ENCODE results near the gene AEN.

AEN gene

GRCh38 chr15:88607951-88608350, 13.2 kb upstream of the AEN start:
- Mint-ChIP-seq H3K9me3 (no peaks in the 10 kb centered on the region), H3K4me3 (no peak overlapping the region), H3K27ac (no peak overlapping the region), H3K27me3 (peaks cover 60% of the 10 kb centered on the region), H3K36me3 (ENCODE audit: low read depth) (no peaks in the 10 kb centered on the region), H3K4me1 (ENCODE audit: low read depth) (peaks cover 21% of the 10 kb centered on the region)
- intact Hi-C loops (cut with micrococcal nuclease) = no loop called here

- Mint-ChIP-seq H3K4me3 (no peak overlapping the region), H3K9me3 (no peaks in the 10 kb centered on the region), H3K36me3 (ENCODE audit: low read depth) (no peaks in the 10 kb centered on the region), H3K27me3 (peaks cover 56% of the 10 kb centered on the region), H3K4me1 (ENCODE audit: low read depth) (peaks cover 21% of the 10 kb centered on the region), H3K27ac (no peak overlapping the region)
- intact Hi-C loops (cut with micrococcal nuclease) = no loop called here
Observed at GRCh38 chr15:88608607-88609181, 12.4 kb upstream of the AEN start.

GRCh38 chr15:88609344-88610090, 11.6 kb upstream of the AEN start:
- H3K4me1 Mint-ChIP-seq (ENCODE audit: low read depth) = peaks cover 18% of the 10 kb centered on the region
- intact Hi-C loops (cut with micrococcal nuclease) = no loop called here

GRCh38 chr15:88610701-88611231, 10.4 kb upstream of the AEN start:
- peaks cover 48% of the 10 kb centered on the region for H3K27me3 Mint-ChIP-seq
- peaks cover 14% of the 10 kb centered on the region for H3K4me1 Mint-ChIP-seq (ENCODE audit: low read depth)
- intact Hi-C loops (cut with micrococcal nuclease) = no loop called here

More at GRCh38 chr15:88609344-88610090, 11.6 kb upstream of the AEN start:
- H3K27ac Mint-ChIP-seq = no peak overlapping the region
- no peaks in the 10 kb centered on the region for H3K9me3 Mint-ChIP-seq
- H3K4me3 Mint-ChIP-seq = no peak overlapping the region
- peaks cover 55% of the 10 kb centered on the region for H3K27me3 Mint-ChIP-seq
- no peaks in the 10 kb centered on the region for H3K36me3 Mint-ChIP-seq (ENCODE audit: low read depth)

GRCh38 chr15:88612186-88612796, 8.8 kb upstream of the AEN start:
- intact Hi-C loops (cut with micrococcal nuclease) = no loop called here
- H3K27me3 Mint-ChIP-seq = peaks cover 34% of the 10 kb centered on the region
- H3K4me3 Mint-ChIP-seq = no peak overlapping the region
- H3K36me3 Mint-ChIP-seq (ENCODE audit: low read depth) = no peaks in the 10 kb centered on the region
- H3K27ac Mint-ChIP-seq = no peak overlapping the region
- no peaks in the 10 kb centered on the region for H3K9me3 Mint-ChIP-seq
- H3K4me1 Mint-ChIP-seq (ENCODE audit: low read depth) = peaks cover 14% of the 10 kb centered on the region

More at GRCh38 chr15:88610701-88611231, 10.4 kb upstream of the AEN start:
- no peaks in the 10 kb centered on the region for H3K36me3 Mint-ChIP-seq (ENCODE audit: low read depth)
- H3K9me3 Mint-ChIP-seq = no peaks in the 10 kb centered on the region
- H3K27ac Mint-ChIP-seq = no peak overlapping the region
- no peak overlapping the region for H3K4me3 Mint-ChIP-seq

- Mint-ChIP-seq H3K36me3 (ENCODE audit: low read depth) (no peaks in the 10 kb centered on the region), H3K9me3 (no peaks in the 10 kb centered on the region), H3K4me3 (no peak overlapping the region), H3K27ac (no peak overlapping the region), H3K4me1 (ENCODE audit: low read depth) (peaks cover 14% of the 10 kb centered on the region), H3K27me3 (peaks cover 26% of the 10 kb centered on the region)
- intact Hi-C loops (cut with micrococcal nuclease) = no loop called here
Observed at GRCh38 chr15:88613074-88613944, 7.8 kb upstream of the AEN start.

- intact Hi-C loops (cut with micrococcal nuclease) = loop anchor here (5.0 kb wide), 1 partner anchor 138 kb away; no protein-coding TSS in a partner anchor
Observed at GRCh38 chr15:88615303-88616107, 5.6 kb upstream of the AEN start.

DNA sequence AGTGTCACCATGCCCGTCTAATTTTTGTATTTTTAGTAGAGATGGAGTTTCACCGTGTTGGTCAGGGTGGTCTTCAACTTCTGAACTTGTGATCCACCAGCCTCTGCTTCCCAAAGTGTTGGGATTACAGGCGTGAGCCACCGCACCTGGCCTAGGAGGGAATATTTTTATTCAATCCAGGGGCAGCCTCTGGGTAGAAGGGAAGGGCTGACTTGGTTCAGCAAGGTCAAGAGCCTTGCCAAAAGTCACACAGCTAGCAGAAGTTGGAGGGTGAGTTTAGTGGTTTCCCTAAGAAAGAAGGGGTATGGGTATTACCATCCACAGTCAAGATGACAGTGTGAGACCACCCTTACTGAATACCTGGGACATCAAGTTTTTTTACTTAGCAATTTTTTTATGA, 4.9 kb upstream of the AEN start:
- H3K27me3 Mint-ChIP-seq = peaks cover 14% of the 10 kb centered on the region

More at GRCh38 chr15:88615303-88616107, 5.6 kb upstream of the AEN start:
- H3K27me3 Mint-ChIP-seq = peaks cover 15% of the 10 kb centered on the region
- H3K36me3 Mint-ChIP-seq (ENCODE audit: low read depth) = no peaks in the 10 kb centered on the region
- peaks cover 11% of the 10 kb centered on the region for H3K4me1 Mint-ChIP-seq (ENCODE audit: low read depth)
- H3K9me3 Mint-ChIP-seq = no peaks in the 10 kb centered on the region
- no peak overlapping the region for H3K4me3 Mint-ChIP-seq
- no peak overlapping the region for H3K27ac Mint-ChIP-seq

GRCh38 chr15:88617031-88617722, 4.0 kb upstream of the AEN start:
- H3K9me3 Mint-ChIP-seq = no peaks in the 10 kb centered on the region
- peaks cover 11% of the 10 kb centered on the region for H3K36me3 Mint-ChIP-seq (ENCODE audit: low read depth)
- intact Hi-C loops (cut with micrococcal nuclease) = loop anchor here (5.0 kb wide), 1 partner anchor 140 kb away; no protein-coding TSS in a partner anchor
- H3K27ac Mint-ChIP-seq = no peak overlapping the region
- H3K4me3 Mint-ChIP-seq = no peak overlapping the region
- peaks cover 9% of the 10 kb centered on the region for H3K4me1 Mint-ChIP-seq (ENCODE audit: low read depth)
- H3K27me3 Mint-ChIP-seq = peaks cover 14% of the 10 kb centered on the region

More for the DNA sequence above, 4.9 kb upstream of the AEN start:
- intact Hi-C loops (cut with micrococcal nuclease) = loop anchor here (5.0 kb wide), 1 partner anchor 139 kb away; no protein-coding TSS in a partner anchor
- no peaks in the 10 kb centered on the region for H3K9me3 Mint-ChIP-seq
- no peak overlapping the region for H3K27ac Mint-ChIP-seq
- H3K4me1 Mint-ChIP-seq (ENCODE audit: low read depth) = peaks cover 4% of the 10 kb centered on the region
- H3K4me3 Mint-ChIP-seq = no peak overlapping the region
- peaks cover 4% of the 10 kb centered on the region for H3K36me3 Mint-ChIP-seq (ENCODE audit: low read depth)

DNA sequence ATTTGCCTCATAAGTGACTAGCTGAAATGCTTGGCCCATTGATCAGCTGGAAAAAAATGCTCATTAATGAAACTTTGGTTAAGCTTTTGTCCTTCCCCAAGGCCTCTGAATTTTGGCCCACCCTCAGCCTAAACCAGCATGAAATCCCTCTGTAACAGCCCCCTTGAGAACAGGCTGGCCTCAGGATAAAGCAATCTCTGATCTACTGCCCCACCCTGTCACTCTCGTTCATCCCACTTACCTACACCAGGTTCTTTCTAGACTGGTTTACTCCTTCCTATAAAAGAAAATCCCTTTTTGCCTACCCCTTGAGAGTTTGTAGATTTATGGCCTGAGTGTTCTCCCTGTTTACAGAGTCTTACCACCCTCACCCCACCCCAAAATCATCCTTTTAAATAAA, 3.4 kb upstream of the AEN start:
- no peak overlapping the region for H3K4me3 Mint-ChIP-seq
- H3K27me3 Mint-ChIP-seq = peaks cover 14% of the 10 kb centered on the region
- intact Hi-C loops (cut with micrococcal nuclease) = loop anchor here (5.0 kb wide), 1 partner anchor 140 kb away; no protein-coding TSS in a partner anchor
- H3K27ac Mint-ChIP-seq = no peak overlapping the region
- peaks cover 15% of the 10 kb centered on the region for H3K4me1 Mint-ChIP-seq (ENCODE audit: low read depth)
- no peaks in the 10 kb centered on the region for H3K9me3 Mint-ChIP-seq
- H3K36me3 Mint-ChIP-seq (ENCODE audit: low read depth) = peaks cover 11% of the 10 kb centered on the region

DNA sequence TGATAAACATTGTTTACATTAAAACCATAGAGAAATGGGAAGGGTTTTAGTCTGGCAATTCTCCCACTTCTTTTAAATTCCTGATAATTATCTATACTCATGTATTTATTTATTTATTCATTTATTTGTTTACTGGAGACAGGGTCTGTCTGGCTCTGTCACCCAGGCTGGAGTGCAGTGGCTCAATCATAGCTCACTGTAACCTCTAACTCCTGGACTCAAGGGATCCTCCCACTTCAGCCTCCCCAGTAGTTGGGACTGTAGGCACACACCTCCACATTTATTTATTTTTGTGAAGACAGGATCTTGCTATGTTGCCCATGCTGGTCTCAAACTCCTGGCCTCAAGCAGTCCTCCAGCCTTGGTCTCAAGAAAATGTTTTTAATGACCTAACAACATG, 2.5 kb upstream of the AEN start:
- intact Hi-C loops (cut with micrococcal nuclease) = loop anchor here (5.0 kb wide), 1 partner anchor 141 kb away; no protein-coding TSS in a partner anchor

GRCh38 chr15:88619796-88620195, 1.3 kb upstream of the AEN start:
- Mint-ChIP-seq H3K27me3 (peaks cover 3% of the 10 kb centered on the region), H3K27ac (no peak overlapping the region), H3K4me1 (ENCODE audit: low read depth) (peaks cover 33% of the 10 kb centered on the region), H3K36me3 (ENCODE audit: low read depth) (peaks cover 19% of the 10 kb centered on the region), H3K4me3 (no peak overlapping the region), H3K9me3 (no peaks in the 10 kb centered on the region)
- intact Hi-C loops (cut with micrococcal nuclease) = loop anchor here (5.0 to 10.0 kb wide), 5 partner anchors 43 to 215 kb away; partner anchors contain the start of genes DET1, MRPL46 and MRPS11

More for the DNA sequence above, 2.5 kb upstream of the AEN start:
- Mint-ChIP-seq H3K27ac (no peak overlapping the region), H3K4me1 (ENCODE audit: low read depth) (peaks cover 24% of the 10 kb centered on the region), H3K36me3 (ENCODE audit: low read depth) (peaks cover 13% of the 10 kb centered on the region), H3K27me3 (peaks cover 12% of the 10 kb centered on the region), H3K4me3 (no peak overlapping the region), H3K9me3 (no peaks in the 10 kb centered on the region)
